Endothelial cell of umbilical vein (primary cell): ENCODE results near the gene FLNB.

Source experiments
- EZH2 ChIP-seq: IDR thresholded peaks from 2 replicates; pipeline ENCODE4 v1.6.1; 2012; ENCODE audit warnings: borderline replicate concordance, low read depth, mild to moderate bottlenecking, moderate library complexity, low read length, inconsistent platforms; ENCODE audit not compliant: severe bottlenecking
- POLR2A ChIP-seq: IDR thresholded peaks from 2 replicates; pipeline ENCODE4 v1.6.1; 2012; ENCODE audit warnings: low read depth, mild to moderate bottlenecking, control low read depth, low read length
- POLR2AphosphoS5 ChIP-seq: IDR thresholded peaks from 2 replicates; pipeline ENCODE4 v1.6.1; 2012; ENCODE audit warnings: low read depth, mild to moderate bottlenecking, control low read depth, low read length, moderate library complexity; ENCODE audit not compliant: insufficient read depth

GRCh38 chr3:58085616-58086015 lies 77.4 kb downstream of the FLNB start:
- no peak for TF ChIP-seq EZH2
- peak; percentile 28 for TF ChIP-seq POLR2A
- no peak for TF ChIP-seq POLR2AphosphoS5
